GM11168 (cell line): ENCODE data around the gene PRSS1.

Experiments
- in situ Hi-C: fragments of 300-500 bp; cut with MboI; formaldehyde crosslinking; loops from one replicate; pipeline ENCODE4 v1.12.0; 2022; ENCODE audit warnings: low sequenced_read_pairs; ENCODE audit not compliant: unreplicated experiment

PRSS1 gene

DNA sequence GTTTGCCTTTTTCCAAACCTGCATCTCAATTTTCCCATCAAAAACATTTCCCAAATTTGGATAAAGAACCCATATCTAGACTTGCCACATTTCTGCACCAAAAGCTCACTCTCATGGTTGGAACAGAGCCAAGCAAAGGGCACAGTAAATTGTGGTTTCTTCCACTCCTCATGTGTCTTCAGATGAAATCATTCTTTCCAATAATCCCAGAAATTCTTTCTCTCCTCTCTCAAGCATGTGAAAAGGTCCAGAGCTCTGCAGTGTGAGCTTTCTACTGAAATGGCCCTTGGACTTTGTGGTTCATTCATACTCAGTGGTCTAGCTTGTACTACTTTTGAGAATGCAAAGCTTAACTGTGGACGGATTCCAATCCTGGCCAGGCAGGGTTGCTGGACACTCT is 41.3 kb downstream of the PRSS1 start:
- in situ Hi-C loops, result no loop called here

- in situ Hi-C loops, result no loop called here
Observed at GRCh38 chr7:142791502-142791901, 42.2 kb downstream of the PRSS1 start.

DNA sequence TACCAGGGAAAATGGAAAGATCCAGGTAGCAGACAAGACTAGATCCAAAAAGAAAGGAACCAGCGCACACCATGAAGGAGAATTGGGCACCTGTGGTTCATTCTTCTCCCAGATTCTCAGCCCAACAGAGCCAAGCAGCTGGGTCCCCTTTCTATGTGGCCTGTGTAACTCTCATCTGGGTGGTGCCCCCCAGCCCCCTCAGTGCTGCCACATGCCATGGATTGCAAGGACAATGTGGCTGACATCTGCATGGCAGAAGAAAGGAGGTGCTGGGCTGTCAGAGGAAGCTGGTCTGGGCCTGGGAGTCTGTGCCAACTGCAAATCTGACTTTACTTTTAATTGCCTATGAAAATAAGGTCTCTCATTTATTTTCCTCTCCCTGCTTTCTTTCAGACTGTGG is 42.9 kb downstream of the PRSS1 start:
- in situ Hi-C loops, result no loop called here

GRCh38 chr7:142792593-142792992 is 43.3 kb downstream of the PRSS1 start:
- in situ Hi-C loops, result no loop called here

DNA sequence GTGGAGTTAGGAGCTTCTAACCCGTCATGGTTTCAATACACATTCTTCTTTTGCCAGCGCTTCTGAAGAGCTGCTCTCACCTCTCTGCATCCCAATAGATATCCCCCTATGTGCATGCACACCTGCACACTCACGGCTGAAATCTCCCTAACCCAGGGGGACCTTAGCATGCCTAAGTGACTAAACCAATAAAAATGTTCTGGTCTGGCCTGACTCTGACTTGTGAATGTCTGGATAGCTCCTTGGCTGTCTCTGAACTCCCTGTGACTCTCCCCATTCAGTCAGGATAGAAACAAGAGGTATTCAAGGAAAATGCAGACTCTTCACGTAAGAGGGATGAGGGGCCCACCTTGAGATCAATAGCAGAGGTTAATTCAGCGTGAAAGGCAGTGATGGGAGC is 43.9 kb downstream of the PRSS1 start:
- in situ Hi-C loops, result no loop called here

DNA sequence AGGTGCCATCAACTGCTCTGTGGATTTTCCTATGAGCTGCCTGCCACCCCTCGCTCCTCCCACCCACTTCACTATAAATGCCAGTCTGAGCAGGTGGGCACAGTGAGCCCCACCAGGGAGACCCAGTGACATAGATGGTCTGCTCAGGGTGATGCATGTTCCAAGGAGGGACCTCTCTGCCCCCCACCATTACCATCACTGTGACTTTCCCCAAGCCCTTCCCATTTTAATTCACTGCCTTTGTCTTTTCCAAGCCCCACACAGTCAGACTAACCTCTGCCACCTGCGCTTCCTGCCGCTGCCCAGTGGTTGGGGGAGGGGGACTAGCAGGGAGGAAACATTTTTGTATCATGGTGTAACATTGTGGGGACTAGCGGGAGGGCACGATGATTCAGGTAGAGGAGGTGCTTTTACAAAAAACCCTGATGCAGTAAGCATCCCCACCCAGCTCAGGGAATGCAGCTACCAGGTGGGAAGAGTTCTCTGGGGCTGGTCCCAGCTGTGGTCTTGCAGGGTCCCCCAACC is 46.1 kb downstream of the PRSS1 start:
- in situ Hi-C loops, result no loop called here

DNA sequence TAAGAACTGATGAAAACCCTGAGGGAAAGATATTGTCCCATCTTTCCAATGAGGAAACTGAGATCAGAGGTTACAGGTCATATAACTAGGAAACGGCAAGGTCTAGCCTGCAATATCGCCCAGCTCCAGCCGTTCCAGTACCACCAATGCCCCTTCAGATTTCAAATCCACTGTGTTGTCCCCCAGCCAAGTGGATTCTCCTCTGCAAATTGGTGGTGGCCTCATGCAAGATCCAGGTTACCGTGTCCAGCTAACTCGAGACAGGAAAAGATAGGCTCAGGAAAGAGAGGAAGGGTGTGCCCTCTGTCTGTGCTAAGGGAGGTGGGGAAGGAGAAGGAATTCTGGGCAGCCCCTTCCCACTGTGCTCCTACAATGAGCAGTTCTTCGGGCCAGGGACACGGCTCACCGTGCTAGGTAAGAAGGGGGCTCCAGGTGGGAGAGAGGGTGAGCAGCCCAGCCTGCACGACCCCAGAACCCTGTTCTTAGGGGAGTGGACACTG is 46.8 kb downstream of the PRSS1 start:
- in situ Hi-C loops, result no loop called here

DNA sequence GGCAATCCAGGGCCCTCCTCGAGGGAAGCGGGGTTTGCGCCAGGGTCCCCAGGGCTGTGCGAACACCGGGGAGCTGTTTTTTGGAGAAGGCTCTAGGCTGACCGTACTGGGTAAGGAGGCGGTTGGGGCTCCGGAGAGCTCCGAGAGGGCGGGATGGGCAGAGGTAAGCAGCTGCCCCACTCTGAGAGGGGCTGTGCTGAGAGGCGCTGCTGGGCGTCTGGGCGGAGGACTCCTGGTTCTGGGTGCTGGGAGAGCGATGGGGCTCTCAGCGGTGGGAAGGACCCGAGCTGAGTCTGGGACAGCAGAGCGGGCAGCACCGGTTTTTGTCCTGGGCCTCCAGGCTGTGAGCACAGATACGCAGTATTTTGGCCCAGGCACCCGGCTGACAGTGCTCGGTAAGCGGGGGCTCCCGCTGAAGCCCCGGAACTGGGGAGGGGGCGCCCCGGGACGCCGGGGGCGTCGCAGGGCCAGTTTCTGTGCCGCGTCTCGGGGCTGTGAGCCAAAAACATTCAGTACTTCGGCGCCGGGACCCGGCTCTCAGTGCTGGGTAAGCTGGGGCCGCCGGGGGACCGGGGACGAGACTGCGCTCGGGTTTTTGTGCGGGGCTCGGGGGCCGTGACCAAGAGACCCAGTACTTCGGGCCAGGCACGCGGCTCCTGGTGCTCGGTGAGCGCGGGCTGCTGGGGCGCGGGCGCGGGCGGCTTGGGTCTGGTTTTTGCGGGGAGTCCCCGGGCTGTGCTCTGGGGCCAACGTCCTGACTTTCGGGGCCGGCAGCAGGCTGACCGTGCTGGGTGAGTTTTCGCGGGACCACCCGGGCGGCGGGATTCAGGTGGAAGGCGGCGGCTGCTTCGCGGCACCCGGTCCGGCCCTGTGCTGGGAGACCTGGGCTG is 47.5 kb downstream of the PRSS1 start:
- in situ Hi-C loops, result no loop called here

GRCh38 chr7:142797391-142798377 is 48.4 kb downstream of the PRSS1 start:
- in situ Hi-C loops, result no loop called here

DNA sequence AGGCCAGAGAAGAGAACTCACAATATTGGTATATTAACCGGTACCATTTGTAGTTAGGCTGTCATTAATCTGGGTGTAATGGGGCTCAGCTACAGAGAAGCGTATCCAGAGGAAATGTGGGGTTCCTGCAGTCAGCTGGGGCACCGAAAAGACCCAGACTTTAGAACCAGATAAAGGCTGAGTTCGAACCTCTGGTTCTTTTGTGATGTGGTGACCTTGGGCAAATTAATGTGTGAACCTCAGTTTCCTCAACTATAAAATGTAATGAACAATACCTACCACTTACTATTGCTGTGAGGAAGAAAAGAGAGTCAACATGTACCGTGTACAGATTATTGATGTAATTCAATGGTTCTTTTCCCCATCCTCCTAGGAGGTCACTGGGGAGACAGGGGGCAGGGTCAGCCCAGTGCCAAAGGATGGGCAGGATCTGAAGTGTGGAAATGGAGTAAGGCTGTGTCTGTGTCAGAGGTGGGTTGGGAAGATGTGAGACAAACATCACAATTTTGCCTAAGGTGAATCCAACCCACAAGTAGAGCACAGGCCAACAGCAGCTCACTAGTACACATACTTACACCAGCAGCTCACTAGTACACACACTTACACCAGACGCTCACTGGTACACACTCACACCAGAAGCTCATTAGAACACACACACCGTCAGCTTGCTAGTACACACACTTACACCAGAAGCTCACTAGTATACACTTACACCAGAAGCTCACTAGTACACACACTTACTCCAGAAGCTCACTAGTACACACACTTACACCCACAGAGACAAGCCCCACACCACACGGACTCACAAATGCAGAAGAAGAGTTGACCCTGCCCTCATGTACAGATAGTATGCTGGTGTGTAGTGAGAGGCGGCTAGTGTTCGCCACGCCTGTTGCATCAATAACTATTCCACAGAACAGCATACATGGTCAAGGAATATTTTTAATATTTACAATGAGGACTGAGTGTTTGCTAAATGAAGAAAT is 49.5 kb downstream of the PRSS1 start:
- in situ Hi-C loops, result no loop called here

DNA sequence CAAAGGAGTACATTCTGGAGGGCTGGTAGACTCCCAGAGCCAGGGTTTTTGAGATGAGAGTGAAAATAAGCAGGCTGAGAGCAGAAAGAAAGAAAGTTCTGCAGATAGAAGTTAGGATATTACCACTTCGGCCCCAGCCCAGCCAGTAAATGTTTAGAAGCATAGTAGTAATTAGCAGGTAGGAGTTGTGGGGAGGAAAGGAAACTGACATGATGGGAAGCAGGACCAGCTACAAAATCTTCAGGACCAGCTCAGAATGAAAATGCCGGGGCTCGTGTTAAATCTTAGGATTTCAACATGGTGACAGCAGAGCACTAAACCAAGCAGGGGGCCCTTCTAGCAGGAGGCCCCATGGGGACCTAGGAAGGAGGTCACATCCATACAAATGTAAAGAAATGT is 50.2 kb downstream of the PRSS1 start:
- in situ Hi-C loops, result no loop called here

GRCh38 chr7:142800088-142800487 is 50.8 kb downstream of the PRSS1 start:
- in situ Hi-C loops, result no loop called here

DNA sequence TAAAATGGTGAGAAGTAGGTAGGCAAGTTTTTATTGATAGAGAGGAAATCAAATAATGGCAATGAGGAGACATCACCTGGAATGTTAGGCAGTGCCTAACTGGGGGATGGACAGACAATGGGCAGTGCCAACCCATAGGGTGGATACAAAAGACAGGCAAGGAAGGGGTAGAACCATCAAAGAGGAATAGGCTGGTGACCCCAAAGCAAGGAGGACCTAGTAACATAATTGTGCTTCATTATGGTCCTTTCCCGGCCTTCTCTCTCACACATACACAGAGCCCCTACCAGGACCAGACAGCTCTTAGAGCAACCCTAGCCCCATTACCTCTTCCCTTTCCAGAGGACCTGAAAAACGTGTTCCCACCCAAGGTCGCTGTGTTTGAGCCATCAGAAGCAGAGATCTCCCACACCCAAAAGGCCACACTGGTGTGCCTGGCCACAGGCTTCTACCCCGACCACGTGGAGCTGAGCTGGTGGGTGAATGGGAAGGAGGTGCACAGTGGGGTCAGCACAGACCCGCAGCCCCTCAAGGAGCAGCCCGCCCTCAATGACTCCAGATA is 51.5 kb downstream of the PRSS1 start:
- in situ Hi-C loops, result no loop called here

- in situ Hi-C loops, result no loop called here
Observed at GRCh38 chr7:142801601-142802295, 52.5 kb downstream of the PRSS1 start.

GRCh38 chr7:142802301-142802700 is 53.0 kb downstream of the PRSS1 start:
- in situ Hi-C loops, result no loop called here
